GM12873 (cell line): ENCODE data around the gene UBAC2.

Experiments
- CTCF ChIP-seq: IDR thresholded peaks from 2 replicates; pipeline ENCODE4 v1.5.1; 2012; ENCODE audit warnings: low read depth, mild to moderate bottlenecking, moderate library complexity, low read length, control low read depth; ENCODE audit not compliant: insufficient read depth; ENCODE audit errors: missing control alignments

The UBAC2 gene

GRCh38 chr13:99361197-99361596 lies 160.5 kb downstream of the UBAC2 start:
- TF ChIP-seq CTCF = no peak

- no peak for TF ChIP-seq CTCF
These were observed 161.7 kb downstream of the UBAC2 start for GRCh38 chr13:99362362-99362761.

GRCh38 chr13:99363391-99363790 lies 162.7 kb downstream of the UBAC2 start:
- TF ChIP-seq CTCF = no peak

GRCh38 chr13:99363949-99364348 lies 163.3 kb downstream of the UBAC2 start:
- TF ChIP-seq CTCF = no peak

GRCh38 chr13:99366075-99366987 lies 165.7 kb downstream of the UBAC2 start:
- no peak for TF ChIP-seq CTCF

- no peak for TF ChIP-seq CTCF
These were observed 166.5 kb downstream of the UBAC2 start for GRCh38 chr13:99367106-99367616.

GRCh38 chr13:99367663-99368448 lies 167.2 kb downstream of the UBAC2 start:
- no peak for TF ChIP-seq CTCF
